ENCODE results near the gene RPAP2.

RPAP2 gene

GRCh38 chr1:92447976-92448375 lies 149.1 kb downstream of the RPAP2 start:
- no peak for TF ChIP-seq CTCF (IDR thresholded peaks at IDR 0.05; ENCODE audit: extremely low read depth, missing control alignments)
- no peak for DNase-seq (ENCODE audit: low spot score)

All from GM20000 (cell line).